HCT116 (cell line): Measurements from ENCODE around the gene NAP1L1. TPM values are rescaled to one million over a fixed set of nuclear protein-coding genes. Genes with fewer than 3 reads are reported as not detected.

ENCODE experiments used
- ATAC-seq: fragments of 200-7000 bp; cut with Tn5 transposase; 2 replicates; pipeline ENCODE4 v1.9.1; 2020; ENCODE audit warnings: mild to moderate bottlenecking, moderate library complexity
- BruUV-seq: library from RNA; stranded (reverse); fragments of 400-500 nt; replicated peaks from 2 replicates; lab custom pipeline; 2021; lab: Mats Ljungman, UMichigan
- CTCF ChIA-PET: fragments of 300-600 bp; sonication (Branson Sonifier 250); formaldehyde crosslinking; loops from one replicate; lab custom pipeline; 2021; ENCODE audit warnings: antibody characterized with exemption; lab: Charles Lee
- POLR2A ChIA-PET: fragments of 300-600, 350-600 bp; sonication (Branson Sonifier 250); formaldehyde crosslinking; loops from one replicate; lab custom pipeline; 2021; ENCODE audit warnings: antibody characterized with exemption; lab: Charles Lee
- RAD21 ChIA-PET, 2 experiments: fragments of 300-600 bp; sonication (Branson Sonifier 250); formaldehyde crosslinking; loops; one replicate each; lab custom pipeline; 2023; ENCODE audit warnings: low total read pairs in 2 of 2; ENCODE audit not compliant: uncharacterized antibody in 2 of 2, unreplicated experiment in 2 of 2, low non-redundant PET in 1 of 2; lab: Charles Lee
- DNase-seq: peaks from one replicate; pipeline ENCODE4 v3.0.0-alpha.2; 2010; ENCODE audit warnings: low read depth, low spot score
- H2AFZ ChIP-seq: fragments of 200-600 bp; shearing (Covaris generic), sonication (generic); 2 replicates; pipeline ENCODE4 v1.6.1; 2017; ENCODE audit warnings: low read depth, mixed run types, mixed read lengths, antibody characterized with exemption, low read length; ENCODE audit not compliant: poor library complexity, severe bottlenecking
- H3K27ac ChIP-seq: 2 replicates; pipeline ENCODE4 v1.5.1; 2012; ENCODE audit warnings: low read depth, low read length
- H3K27me3 ChIP-seq: fragments of 200-600 bp; sonication (generic); 2 replicates; pipeline ENCODE4 v1.6.1; 2016; ENCODE audit warnings: mixed run types, low read length, mixed read lengths; ENCODE audit not compliant: insufficient read depth
- H3K36me3 ChIP-seq, 2 experiments: fragments of 200-500 bp in 1 of 2; fragments of 200-600 bp in 1 of 2; sonication (Bioruptor generic) in 1 of 2; sonication (generic) in 1 of 2; 2 replicates each; pipeline versions ENCODE4 v1.5.1 to v1.6.1; 2014 to 2016; ENCODE audit warnings: low read length in 2 of 2, inconsistent platforms in 1 of 2, mixed read lengths in 1 of 2, mixed run types in 1 of 2; ENCODE audit not compliant: insufficient read depth in 2 of 2, control insufficient read depth in 1 of 2
- H3K4me1 ChIP-seq, 2 experiments: fragments of 200-600 bp in 1 of 2; sonication (generic) in 1 of 2; 2 replicates each; pipeline versions ENCODE4 v1.5.1 to v1.6.1; 2012 to 2017; ENCODE audit warnings: low read length in 2 of 2, inconsistent platforms in 1 of 2, mild to moderate bottlenecking in 1 of 2, mixed read lengths in 1 of 2, mixed run types in 1 of 2, moderate library complexity in 1 of 2; ENCODE audit not compliant: insufficient read depth in 2 of 2, control insufficient read depth in 1 of 2
- H3K4me2 ChIP-seq: fragments of 200-600 bp; sonication (generic); 2 replicates; pipeline ENCODE4 v1.6.1; 2017; ENCODE audit warnings: mixed run types, low read length, mixed read lengths
- H3K4me3 ChIP-seq, 2 experiments: fragments of 200-600 bp in 1 of 2; sonication (generic) in 1 of 2; replicated peaks in 1 of 2; 2 replicates each; pipeline ENCODE4 v1.5.1; 2011 to 2016; ENCODE audit warnings: low read length in 2 of 2, control low read depth in 1 of 2, low read depth in 1 of 2, mild to moderate bottlenecking in 1 of 2, mixed read lengths in 1 of 2, mixed run types in 1 of 2
- H3K79me2 ChIP-seq: fragments of 200-600 bp; sonication (generic); 2 replicates; pipeline ENCODE4 v1.6.1; 2017; ENCODE audit warnings: mild to moderate bottlenecking, mixed run types, low read length, moderate library complexity, mixed read lengths; ENCODE audit not compliant: insufficient read depth
- H3K9ac ChIP-seq: fragments of 200-600 bp; sonication (generic); 2 replicates; pipeline ENCODE4 v1.6.1; 2016; ENCODE audit warnings: low read length, mixed read lengths
- H3K9me2 ChIP-seq: fragments of 200-600 bp; sonication (generic), shearing (Covaris generic); 2 replicates; pipeline ENCODE4 v1.6.1; 2017; ENCODE audit warnings: mixed run types, mild to moderate bottlenecking, moderate library complexity; ENCODE audit not compliant: insufficient read depth
- H3K9me3 ChIP-seq, 2 experiments: fragments of 200-500 bp in 1 of 2; fragments of 200-600 bp in 1 of 2; sonication (Bioruptor generic) in 1 of 2; sonication (generic) in 1 of 2; 2 replicates each; pipeline ENCODE4 v1.6.1; 2014 to 2017; ENCODE audit warnings: low read length in 2 of 2, mixed read lengths in 2 of 2, inconsistent platforms in 1 of 2, low read depth in 1 of 2, mild to moderate bottlenecking in 1 of 2, mixed run types in 1 of 2, moderate library complexity in 1 of 2; ENCODE audit not compliant: control insufficient read depth in 1 of 2, insufficient read depth in 1 of 2
- H4K20me1 ChIP-seq: fragments of 200-600 bp; sonication (generic), shearing (Covaris generic); 2 replicates; pipeline ENCODE4 v1.6.1; 2017; ENCODE audit warnings: mixed run types, mild to moderate bottlenecking, moderate library complexity; ENCODE audit not compliant: insufficient read depth
- CEBPB ChIP-seq: IDR thresholded peaks from 2 replicates; pipeline ENCODE4 v1.6.1; 2012; ENCODE audit warnings: low read depth
- EZH2 ChIP-seq: fragments of 200-600 bp; sonication (generic); IDR thresholded peaks from 2 replicates; pipeline ENCODE4 v1.6.1; 2017; ENCODE audit warnings: antibody characterized with exemption, mixed run types
- POLR2A ChIP-seq: IDR thresholded peaks from 2 replicates; pipeline ENCODE4 v1.7.0; 2011; ENCODE audit warnings: borderline replicate concordance; ENCODE audit not compliant: insufficient read depth, insufficient read length; ENCODE audit errors: extremely low read depth
- POLR2AphosphoS5 ChIP-seq: IDR thresholded peaks from 2 replicates; pipeline ENCODE4 v1.6.1; 2011; ENCODE audit warnings: mild to moderate bottlenecking, low read depth, low read length, moderate library complexity
- SIN3A ChIP-seq: IDR thresholded peaks from 2 replicates; pipeline ENCODE4 v1.6.1; 2012; ENCODE audit warnings: low read depth
- SRF ChIP-seq: IDR thresholded peaks from 2 replicates; pipeline ENCODE4 v1.6.1; 2012; ENCODE audit warnings: low read depth
- TCF7L2 ChIP-seq: IDR thresholded peaks from 2 replicates; pipeline ENCODE4 v1.7.0; 2011; ENCODE audit warnings: borderline replicate concordance, inconsistent platforms; ENCODE audit not compliant: insufficient read depth, insufficient read length; ENCODE audit errors: extremely low read depth
- YY1 ChIP-seq: IDR thresholded peaks from 2 replicates; pipeline ENCODE4 v1.6.1; 2011; ENCODE audit warnings: low read length, low read depth, moderate library complexity, mild to moderate bottlenecking; ENCODE audit not compliant: insufficient replicate concordance; ENCODE audit errors: extremely low read depth
- ZFX ChIP-seq: fragments of 450-650 bp; IDR thresholded peaks from 2 replicates; pipeline ENCODE4 v1.6.1; 2017
- ZNF274 ChIP-seq: fragments of 200-500 bp; sonication (Bioruptor generic); IDR thresholded peaks from 2 replicates; pipeline ENCODE4 v1.6.1; 2014; ENCODE audit warnings: mild to moderate bottlenecking, low read depth, low read length, inconsistent platforms
- intact Hi-C: fragments of 100-400 bp; cut with micrococcal nuclease; formaldehyde crosslinking; loops from 2 replicates; pipeline ENCODE4 v1.10.0; 2022
- total RNA-seq: library from RNA; stranded (reverse); gene quantifications from one replicate; pipeline ENCODE4 v1.2.1, GENCODE V29; 2021; ENCODE audit not compliant: unreplicated experiment
- TF ChIP-seq, protein P1 (sequence below), 3 experiments: fragments of 200-600 bp in 1 of 3; sonication (generic) in 1 of 3; IDR thresholded peaks in 2 of 3; conservative IDR thresholded peaks in 1 of 3; 2 replicates each; pipeline ENCODE4 v1.5.1; 2012 to 2017; ENCODE audit warnings: low read depth in 2 of 3, low read length in 2 of 3, antibody characterized with exemption in 1 of 3, borderline replicate concordance in 1 of 3, control low read depth in 1 of 3, mild to moderate bottlenecking in 1 of 3, mixed read lengths in 1 of 3, mixed run types in 1 of 3, moderate library complexity in 1 of 3; ENCODE audit not compliant: insufficient read depth in 1 of 3
- TF ChIP-seq, protein P2 (sequence below): IDR thresholded peaks from 2 replicates; pipeline ENCODE4 v1.6.1; 2012

Gene NAP1L1
- total RNA-seq, 1 experiment from 2014 or later, result 531 TPM

DNA sequence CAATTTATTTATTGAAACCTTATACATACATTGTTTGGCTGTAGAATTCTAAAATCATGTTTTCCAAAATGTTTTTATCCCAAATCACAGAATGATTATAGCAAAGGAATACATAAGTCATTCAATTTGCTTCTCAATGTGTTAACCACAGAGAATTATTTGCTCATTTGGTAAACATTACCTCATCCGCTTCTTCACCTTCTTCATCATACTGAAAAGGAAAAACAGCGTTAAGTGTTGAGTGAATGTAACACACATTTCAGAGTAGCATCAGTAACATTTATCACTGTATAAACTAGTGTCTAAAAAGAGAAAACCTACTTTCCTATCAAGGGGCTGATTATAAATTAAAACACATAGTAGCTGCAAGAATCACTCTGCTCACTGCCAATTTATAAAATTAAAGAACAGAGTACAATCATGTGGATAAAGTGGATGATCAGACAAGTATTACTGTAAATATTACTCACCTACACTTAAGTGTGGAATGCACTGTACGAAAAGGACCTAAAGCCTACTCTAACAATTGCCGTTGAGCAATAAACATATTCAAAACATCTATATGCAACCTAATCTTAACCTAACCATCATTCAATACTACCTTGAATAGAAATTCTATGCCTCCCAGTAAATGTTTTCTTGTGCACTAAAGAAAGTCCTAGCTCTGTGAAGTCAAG is 34.8 kb downstream of the NAP1L1 start:
- ChIA-PET POLR2A (interaction anchor here (1.5 kb wide), 1 partner anchor 9 kb away, joined by 3 read pairs; no protein-coding TSS in a partner anchor), CTCF (no interaction called here), RAD21 (no interaction called here)
- Histone ChIP-seq H3K36me3 (peaks cover 29 to 47% of the 10 kb centered on the region in 2 experiments), H3K9ac (no peak overlapping the region), H3K4me1 (no peaks in the 10 kb centered on the region), H3K27ac (no peak overlapping the region), H3K27me3 (no peaks in the 10 kb centered on the region), H4K20me1 (peaks cover 9% of the 10 kb centered on the region; the same call in 1 of the 2 replicates), H3K9me3 (no peaks in the 10 kb centered on the region), H3K4me2 (no peak overlapping the region), H3K4me3 (no peak overlapping the region), H3K9me2 (no peaks in the 10 kb centered on the region), H3K79me2 (peaks cover 16% of the 10 kb centered on the region), H2AFZ (no peak overlapping the region)
- no TSS peak for BruUV-seq
- no peak for DNase-seq
- no peak for TF ChIP-seq ZNF274
- no peak for TF ChIP-seq POLR2AphosphoS5
- TF ChIP-seq, protein P1, sequence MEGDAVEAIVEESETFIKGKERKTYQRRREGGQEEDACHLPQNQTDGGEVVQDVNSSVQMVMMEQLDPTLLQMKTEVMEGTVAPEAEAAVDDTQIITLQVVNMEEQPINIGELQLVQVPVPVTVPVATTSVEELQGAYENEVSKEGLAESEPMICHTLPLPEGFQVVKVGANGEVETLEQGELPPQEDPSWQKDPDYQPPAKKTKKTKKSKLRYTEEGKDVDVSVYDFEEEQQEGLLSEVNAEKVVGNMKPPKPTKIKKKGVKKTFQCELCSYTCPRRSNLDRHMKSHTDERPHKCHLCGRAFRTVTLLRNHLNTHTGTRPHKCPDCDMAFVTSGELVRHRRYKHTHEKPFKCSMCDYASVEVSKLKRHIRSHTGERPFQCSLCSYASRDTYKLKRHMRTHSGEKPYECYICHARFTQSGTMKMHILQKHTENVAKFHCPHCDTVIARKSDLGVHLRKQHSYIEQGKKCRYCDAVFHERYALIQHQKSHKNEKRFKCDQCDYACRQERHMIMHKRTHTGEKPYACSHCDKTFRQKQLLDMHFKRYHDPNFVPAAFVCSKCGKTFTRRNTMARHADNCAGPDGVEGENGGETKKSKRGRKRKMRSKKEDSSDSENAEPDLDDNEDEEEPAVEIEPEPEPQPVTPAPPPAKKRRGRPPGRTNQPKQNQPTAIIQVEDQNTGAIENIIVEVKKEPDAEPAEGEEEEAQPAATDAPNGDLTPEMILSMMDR (IDR thresholded peaks at IDR 0.05 in 2 of 3, conservative IDR thresholded peaks at IDR 0.05 in 1 of 3; ENCODE audit: borderline replicate concordance in 1 of 3, insufficient read depth in 1 of 3, low read depth in 2 of 3, low read length in 2 of 3), result no peak
- TF ChIP-seq ZFX, result no peak
- no peak for TF ChIP-seq EZH2
- no peak for TF ChIP-seq SIN3A
- TF ChIP-seq POLR2A, result no peak
- TF ChIP-seq CEBPB, result no peak
- no peak for TF ChIP-seq SRF
- TF ChIP-seq TCF7L2, result no peak
- no peak for TF ChIP-seq YY1
- TF ChIP-seq, protein P2, sequence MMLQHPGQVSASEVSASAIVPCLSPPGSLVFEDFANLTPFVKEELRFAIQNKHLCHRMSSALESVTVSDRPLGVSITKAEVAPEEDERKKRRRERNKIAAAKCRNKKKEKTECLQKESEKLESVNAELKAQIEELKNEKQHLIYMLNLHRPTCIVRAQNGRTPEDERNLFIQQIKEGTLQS, result no peak
- ATAC-seq, result no peak
- intact Hi-C loops, result loop anchor here (10.0 kb wide), 1 partner anchor 295 kb away; the partner anchor contains the start of gene BBS10
